Esophagus squamous epithelium (tissue), 4 donors: ENCODE data around the gene ADGRD1.

Experiments used
- POLR2A ChIP-seq, 4 donors: fragments of 450-650 bp; IDR thresholded peaks; one replicate each; pipeline ENCODE4 v1.6.1; 2017; ENCODE audit warnings: antibody characterized with exemption in 4 of 4, mild to moderate bottlenecking in 4 of 4, moderate library complexity in 3 of 4
- TF ChIP-seq, protein P1 (sequence below), 6 experiments: fragments of 450-650 bp in 4 of 6; fragments of 200-600 bp in 2 of 6; sonication (generic) in 2 of 6; IDR thresholded peaks; one replicate each; pipeline ENCODE4 v1.5.1; 2016 to 2019; ENCODE audit warnings: antibody characterized with exemption in 6 of 6, mild to moderate bottlenecking in 4 of 6, moderate library complexity in 4 of 6

DNA sequence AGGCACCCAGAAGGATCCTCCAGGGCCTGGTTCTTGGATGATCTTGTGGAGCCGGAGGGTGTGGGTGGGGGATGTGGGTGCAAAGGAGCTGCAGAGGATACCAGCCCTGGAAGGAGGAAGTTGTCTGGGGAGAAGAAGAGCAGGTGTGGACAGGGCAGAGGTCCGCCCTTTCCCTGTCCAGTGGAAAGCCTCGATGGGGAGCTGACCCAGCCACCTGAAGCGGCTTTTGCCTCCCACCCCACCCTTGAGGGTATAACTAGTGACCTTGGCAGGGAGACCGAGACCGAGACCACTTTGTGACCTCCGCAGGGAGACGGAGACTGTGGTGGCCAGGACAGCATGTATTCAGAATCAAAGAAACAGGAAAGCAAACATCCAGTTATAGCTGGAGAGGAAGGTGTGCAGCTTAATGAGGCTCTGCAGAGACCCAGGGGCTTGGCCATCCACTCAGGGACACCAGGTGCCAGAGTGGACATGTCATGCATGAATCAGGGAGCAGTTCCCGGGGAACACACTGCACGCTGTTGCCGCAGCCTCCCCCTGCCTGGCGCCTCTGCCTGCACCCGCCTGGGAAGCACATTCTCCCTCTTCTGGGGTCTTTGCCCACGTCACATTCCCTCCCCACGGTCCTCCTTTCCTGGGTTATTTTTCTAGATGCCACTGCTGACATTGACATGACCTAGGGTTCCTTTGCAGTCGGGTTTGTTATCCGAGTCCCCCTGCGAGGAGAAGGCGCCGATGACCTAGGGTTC is 87.7 kb downstream of the ADGRD1 start:
- TF ChIP-seq, protein P1, sequence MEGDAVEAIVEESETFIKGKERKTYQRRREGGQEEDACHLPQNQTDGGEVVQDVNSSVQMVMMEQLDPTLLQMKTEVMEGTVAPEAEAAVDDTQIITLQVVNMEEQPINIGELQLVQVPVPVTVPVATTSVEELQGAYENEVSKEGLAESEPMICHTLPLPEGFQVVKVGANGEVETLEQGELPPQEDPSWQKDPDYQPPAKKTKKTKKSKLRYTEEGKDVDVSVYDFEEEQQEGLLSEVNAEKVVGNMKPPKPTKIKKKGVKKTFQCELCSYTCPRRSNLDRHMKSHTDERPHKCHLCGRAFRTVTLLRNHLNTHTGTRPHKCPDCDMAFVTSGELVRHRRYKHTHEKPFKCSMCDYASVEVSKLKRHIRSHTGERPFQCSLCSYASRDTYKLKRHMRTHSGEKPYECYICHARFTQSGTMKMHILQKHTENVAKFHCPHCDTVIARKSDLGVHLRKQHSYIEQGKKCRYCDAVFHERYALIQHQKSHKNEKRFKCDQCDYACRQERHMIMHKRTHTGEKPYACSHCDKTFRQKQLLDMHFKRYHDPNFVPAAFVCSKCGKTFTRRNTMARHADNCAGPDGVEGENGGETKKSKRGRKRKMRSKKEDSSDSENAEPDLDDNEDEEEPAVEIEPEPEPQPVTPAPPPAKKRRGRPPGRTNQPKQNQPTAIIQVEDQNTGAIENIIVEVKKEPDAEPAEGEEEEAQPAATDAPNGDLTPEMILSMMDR (IDR thresholded peaks at IDR 0.05) = no peak
- no peak for TF ChIP-seq POLR2A (IDR thresholded peaks at IDR 0.05)
